Hematopoietic multipotent progenitor cell treated with erythropoietin and hydrocortisone succinate and interleukin-3 and kit ligand, for 4 days (in vitro differentiated cells): ENCODE measurements around the gene ACADVL.
"Not testable (repeated sequence)": the region's sequence is repeated elsewhere in the genome, so short reads cannot be mapped to it uniquely, and the experiment has no call there.

ENCODE experiments used
- DNase-seq: peaks from one replicate; pipeline ENCODE4 v3.0.0-alpha.2; 2015

Gene ACADVL

GRCh38 chr17:7219812-7220592 lies at the start of gene ACADVL, which contains the start of gene DLG4:
TSS of gene ACADVL (plus strand) at chr17:7219938. CDS start at chr17:7219985, 47 bp downstream.
TSS of gene DLG4 (minus strand) at chr17:7219836.
- DNase-seq: peak; percentile 94

GRCh38 chr17:7172522-7173191 lies 47.1 kb upstream of the ACADVL start:
- not testable (repeated sequence) for DNase-seq

- peak; percentile 92 for DNase-seq
Measured at GRCh38 chr17:7173687-7174602, 45.8 kb upstream of the ACADVL start.

- no peak for DNase-seq
Measured at GRCh38 chr17:7174603-7175326, 45.0 kb upstream of the ACADVL start.

- DNase-seq: no peak
Measured at GRCh38 chr17:7175330-7175733, 44.4 kb upstream of the ACADVL start.

- no peak for DNase-seq
Measured at GRCh38 chr17:7176107-7176840, 43.5 kb upstream of the ACADVL start.

- DNase-seq: no peak
Measured at GRCh38 chr17:7176841-7177190, 42.9 kb upstream of the ACADVL start.

- DNase-seq: peak; percentile 84
Measured at GRCh38 chr17:7177191-7177953, 42.4 kb upstream of the ACADVL start.

- no peak for DNase-seq
Measured at GRCh38 chr17:7177954-7178477, 41.7 kb upstream of the ACADVL start.

- no peak for DNase-seq
Measured at GRCh38 chr17:7178973-7179316, 40.8 kb upstream of the ACADVL start.

- DNase-seq: no peak
Measured at GRCh38 chr17:7179317-7180254, 40.2 kb upstream of the ACADVL start, which contains the start of gene ASGR1. TSS of gene ASGR1 (minus strand) at chr17:7179370. CDS start at chr17:7178563, 807 bp downstream.

- not testable (repeated sequence) for DNase-seq
Measured at GRCh38 chr17:7182101-7182500, 37.6 kb upstream of the ACADVL start.

GRCh38 chr17:7183433-7184090 lies 36.2 kb upstream of the ACADVL start:
- DNase-seq: no peak

- peak; percentile 58 for DNase-seq
Measured at GRCh38 chr17:7184091-7184488, 35.6 kb upstream of the ACADVL start.

GRCh38 chr17:7184647-7185046 lies 35.1 kb upstream of the ACADVL start:
- no peak for DNase-seq

GRCh38 chr17:7186241-7186640 lies 33.5 kb upstream of the ACADVL start:
- peak; percentile 57 for DNase-seq

GRCh38 chr17:7190276-7190917 lies 29.3 kb upstream of the ACADVL start:
- no peak for DNase-seq

GRCh38 chr17:7191069-7191468 lies 28.7 kb upstream of the ACADVL start:
- DNase-seq: no peak
